Measurements from ENCODE around the gene PDE2A. TPM values are rescaled to one million over a fixed set of nuclear protein-coding genes. Genes with fewer than 3 reads are reported as not detected.

Gene PDE2A
- total and polyA plus RNA-seq, 2 donors (not counting 3 experiments of a cell fraction or from before 2014, with no cell fraction given), result 14.8 to 16.8 TPM

DNA sequence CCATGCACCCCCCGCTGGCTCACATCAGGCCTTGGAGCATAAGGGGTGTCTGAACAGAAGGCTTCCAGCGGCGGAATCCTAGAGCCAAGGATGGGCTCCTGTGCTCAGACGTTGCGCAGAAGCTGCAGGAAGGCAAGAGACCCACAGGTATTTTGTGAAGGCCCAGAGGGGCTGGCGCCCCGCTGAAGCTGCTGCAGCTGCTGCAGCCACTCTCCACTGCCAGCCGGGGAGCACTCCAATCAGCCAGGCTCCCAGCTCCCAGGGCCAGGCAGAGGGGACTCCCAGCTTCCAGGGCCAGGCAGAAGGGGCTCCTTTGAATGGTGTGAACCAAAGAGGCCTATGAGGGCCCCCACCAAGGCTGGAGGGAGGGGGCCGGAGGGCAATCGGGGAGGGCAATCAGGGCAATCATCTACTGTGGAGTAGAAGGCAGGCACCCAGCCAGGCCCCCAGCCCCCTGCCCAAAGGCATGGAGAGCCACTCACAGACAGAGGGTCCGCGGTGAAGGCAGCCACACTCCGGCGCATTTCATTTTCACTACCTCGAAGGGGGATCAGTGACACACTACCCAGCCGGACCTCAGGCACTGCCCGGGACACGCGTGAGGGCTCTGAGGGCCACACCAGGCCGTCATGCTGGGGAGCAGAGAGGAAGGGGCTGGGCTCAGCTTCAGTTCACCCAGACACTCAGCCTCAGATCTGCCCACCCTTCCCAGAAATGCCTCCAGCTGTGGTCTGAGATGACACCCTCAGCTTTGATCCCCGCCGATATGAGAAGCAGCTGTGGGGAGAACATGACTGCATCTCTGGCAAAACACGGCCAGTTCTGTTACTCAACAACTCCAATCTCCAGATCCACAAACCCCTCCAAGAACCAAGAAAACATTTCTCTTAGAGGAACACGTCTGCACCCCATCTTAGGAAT is 11.6 kb upstream of the PDE2A start:
- Histone ChIP-seq H2AFZ (ENCODE audit: low read depth, low read length) (no peak overlapping the region), H4K20me1 (replicated peaks; ENCODE audit: control insufficient read depth, extremely low read depth, insufficient read depth, low read length) (no peaks in the 10 kb centered on the region), H3K4me2 (ENCODE audit: insufficient read depth, low read length) (no peak overlapping the region), H3K36me3 (ENCODE audit: control insufficient read depth in 2 of 2, extremely low read depth in 1 of 2, insufficient read depth in 2 of 2, low read length in 2 of 2) (peaks cover 2 to 28% of the 10 kb centered on the region in 2 experiments), H3K4me1 (ENCODE audit: control insufficient read depth, extremely low read depth, insufficient read depth, low read length) (no peaks in the 10 kb centered on the region), H3K9ac (replicated peaks; ENCODE audit: extremely low read depth, insufficient read depth, low read length) (no peak overlapping the region), H3K27me3 (ENCODE audit: control insufficient read depth in 2 of 2, insufficient read depth in 2 of 2, low read length in 2 of 2) (no peaks in the 10 kb centered on the region), H3K4me3 (replicated peaks in 1 of 3; ENCODE audit: insufficient read depth in 1 of 3, low read depth in 1 of 3, low read length in 3 of 3) (no peak overlapping the region), H3K79me2 (ENCODE audit: control insufficient read depth, insufficient read depth, low read length) (no peaks in the 10 kb centered on the region), H3K9me1 (replicated peaks; ENCODE audit: control insufficient read depth, extremely low read depth, insufficient read depth, low read length) (no peaks in the 10 kb centered on the region), H3K9me3 (replicated peaks; ENCODE audit: control insufficient read depth, insufficient read depth, low read length) (no peaks in the 10 kb centered on the region), H3K27ac (ENCODE audit: insufficient read depth, low read depth, low read length) (no peak overlapping the region)
- dilution Hi-C loops (cut with MboI; ENCODE audit: extremely low pct_ligation_motif_present, low sequenced_read_pairs) (no loop called here), intact Hi-C loops (cut with micrococcal nuclease) (no loop called here)
- POLR2A ChIA-PET, result no interaction called here
- no peak for FAIRE-seq
- no peak for DNase-seq (ENCODE audit: low read depth, low spot score)
- TF ChIP-seq MYC (IDR thresholded peaks at IDR 0.05; ENCODE audit: low read depth, low read length), result no peak
- TF ChIP-seq POLR2AphosphoS5 (IDR thresholded peaks at IDR 0.05; ENCODE audit: insufficient read depth, low read depth, low read length), result no peak
- TF ChIP-seq GATA2 (IDR thresholded peaks at IDR 0.05; ENCODE audit: insufficient read depth, insufficient read length, low read depth, low read length), result no peak
- no peak for TF ChIP-seq EZH2 (IDR thresholded peaks at IDR 0.05; ENCODE audit: borderline replicate concordance, low read depth, low read length, severe bottlenecking)
- TF ChIP-seq, protein P1, sequence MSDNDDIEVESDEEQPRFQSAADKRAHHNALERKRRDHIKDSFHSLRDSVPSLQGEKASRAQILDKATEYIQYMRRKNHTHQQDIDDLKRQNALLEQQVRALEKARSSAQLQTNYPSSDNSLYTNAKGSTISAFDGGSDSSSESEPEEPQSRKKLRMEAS (IDR thresholded peaks at IDR 0.05; ENCODE audit: insufficient read depth, insufficient read length), result no peak
- no peak for TF ChIP-seq FOS (IDR thresholded peaks at IDR 0.05; ENCODE audit: borderline replicate concordance, insufficient read depth, low read length)
- no peak for TF ChIP-seq POLR2A (IDR thresholded peaks at IDR 0.05; ENCODE audit: low read depth, low read length)
- TF ChIP-seq, protein P2, sequence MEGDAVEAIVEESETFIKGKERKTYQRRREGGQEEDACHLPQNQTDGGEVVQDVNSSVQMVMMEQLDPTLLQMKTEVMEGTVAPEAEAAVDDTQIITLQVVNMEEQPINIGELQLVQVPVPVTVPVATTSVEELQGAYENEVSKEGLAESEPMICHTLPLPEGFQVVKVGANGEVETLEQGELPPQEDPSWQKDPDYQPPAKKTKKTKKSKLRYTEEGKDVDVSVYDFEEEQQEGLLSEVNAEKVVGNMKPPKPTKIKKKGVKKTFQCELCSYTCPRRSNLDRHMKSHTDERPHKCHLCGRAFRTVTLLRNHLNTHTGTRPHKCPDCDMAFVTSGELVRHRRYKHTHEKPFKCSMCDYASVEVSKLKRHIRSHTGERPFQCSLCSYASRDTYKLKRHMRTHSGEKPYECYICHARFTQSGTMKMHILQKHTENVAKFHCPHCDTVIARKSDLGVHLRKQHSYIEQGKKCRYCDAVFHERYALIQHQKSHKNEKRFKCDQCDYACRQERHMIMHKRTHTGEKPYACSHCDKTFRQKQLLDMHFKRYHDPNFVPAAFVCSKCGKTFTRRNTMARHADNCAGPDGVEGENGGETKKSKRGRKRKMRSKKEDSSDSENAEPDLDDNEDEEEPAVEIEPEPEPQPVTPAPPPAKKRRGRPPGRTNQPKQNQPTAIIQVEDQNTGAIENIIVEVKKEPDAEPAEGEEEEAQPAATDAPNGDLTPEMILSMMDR (IDR thresholded peaks at IDR 0.05; ENCODE audit: extremely low read depth in 1 of 2, insufficient read depth in 1 of 2, low read depth in 1 of 2, low read length in 2 of 2), result no peak
- no peak for TF ChIP-seq JUN (IDR thresholded peaks at IDR 0.05; ENCODE audit: borderline replicate concordance, insufficient read depth, insufficient read length, low read depth)
- CTCF ChIA-PET, result interaction anchor here (0.8 to 13.1 kb wide), 9 partner anchors 12 to 215 kb away, joined by 3 to 339 read pairs (median 8); partner anchors contain the start of gene PDE2A
- BruUV-seq (replicated peaks), result no TSS peak

Data from endothelial cell of umbilical vein (primary cell).